Endodermal cell (in vitro differentiated cells): ENCODE measurements around the gene CRTC3. TPM values are rescaled to one million over a fixed set of nuclear protein-coding genes. Genes with fewer than 3 reads are reported as not detected.
A peak's percentile ranks its signal among the peaks of the same experiment; 100 is the strongest.
"Not testable (repeated sequence)": the region's sequence is repeated elsewhere in the genome, so short reads cannot be mapped to it uniquely, and the experiment has no call there.

ENCODE experiments used
- DNase-seq: peaks from one replicate; pipeline ENCODE4 v3.0.0-alpha.2; 2017
- H3K27ac ChIP-seq: 2 replicates; pipeline ENCODE4 v1.5.1; 2013; ENCODE audit warnings: mild to moderate bottlenecking, low read depth, low read length, moderate library complexity
- H3K27me3 ChIP-seq: 2 replicates; pipeline ENCODE4 v1.6.1; 2013; ENCODE audit warnings: mild to moderate bottlenecking, low read length, moderate library complexity; ENCODE audit not compliant: insufficient read depth, control insufficient read depth, poor library complexity, severe bottlenecking
- H3K36me3 ChIP-seq: 2 replicates; pipeline ENCODE4 v1.7.0; 2013; ENCODE audit warnings: mild to moderate bottlenecking, low read length, moderate library complexity; ENCODE audit not compliant: control insufficient read depth, insufficient read depth
- H3K4me1 ChIP-seq: one replicate; pipeline ENCODE4 v1.7.0; 2013; ENCODE audit warnings: low read length; ENCODE audit not compliant: control insufficient read depth, insufficient read depth
- H3K4me3 ChIP-seq: 2 replicates; pipeline ENCODE4 v1.5.1; 2013; ENCODE audit warnings: mild to moderate bottlenecking, low read length, moderate library complexity
- H3K9ac ChIP-seq: 2 replicates; pipeline ENCODE4 v1.6.1; 2013; ENCODE audit warnings: mild to moderate bottlenecking, low read length, moderate library complexity; ENCODE audit not compliant: poor library complexity, severe bottlenecking; ENCODE audit errors: extremely low read depth
- H3K9me3 ChIP-seq: 2 replicates; pipeline ENCODE4 v1.6.1; 2013; ENCODE audit warnings: mild to moderate bottlenecking, low read length, moderate library complexity; ENCODE audit not compliant: control insufficient read depth
- H3K27ac Mint-ChIP-seq: 2 replicates; pipeline ENCODE4 v1.8.0; 2020; ENCODE audit warnings: mixed read lengths
- H3K27me3 Mint-ChIP-seq: 2 replicates; pipeline ENCODE4 v1.8.0; 2021; ENCODE audit warnings: mild to moderate bottlenecking, mixed read lengths; ENCODE audit not compliant: insufficient read depth
- H3K36me3 Mint-ChIP-seq: 2 replicates; pipeline ENCODE4 v1.8.0; 2020; ENCODE audit warnings: low read depth, mixed read lengths
- H3K4me1 Mint-ChIP-seq: 2 replicates; pipeline ENCODE4 v1.8.0; 2020; ENCODE audit warnings: mixed read lengths
- H3K4me3 Mint-ChIP-seq: 2 replicates; pipeline ENCODE4 v1.8.0; 2020; ENCODE audit warnings: mild to moderate bottlenecking, moderate library complexity, mixed read lengths
- H3K9me3 Mint-ChIP-seq: 2 replicates; pipeline ENCODE4 v1.8.0; 2020; ENCODE audit warnings: mild to moderate bottlenecking, mixed read lengths
- CTCF ChIP-seq: fragments of 200-600 bp; sonication (generic); conservative IDR thresholded peaks from 2 replicates; pipeline ENCODE4 v1.5.0; 2021; ENCODE audit warnings: antibody characterized with exemption, mild to moderate bottlenecking
- WGBS, 2 experiments: methylation state at CpG; one replicate each; pipeline versions ENCODE4 v1.1.5 to v1.1.7; 2013; ENCODE audit warnings: missing lambda C conversion rate in 2 of 2, mixed read lengths in 1 of 2; ENCODE audit not compliant: insufficient coverage in 1 of 2, insufficient read length in 1 of 2; 5-methylcytosine and 5-hydroxymethylcytosine counted together
- total RNA-seq, 2 donors: library from RNA; stranded (reverse); fragmentation: NEBNext Ultra II Directional in 1 of 2; extraction: Animal tissue kit (Norgen Biotek cat#: 25700) in 1 of 2; gene quantifications; 2 replicates in 1 of 2; 3 replicates in 1 of 2; pipeline ENCODE4 v1.2.1, GENCODE V29; 2021

Gene CRTC3
- total RNA-seq, 2 donors from 2014 or later: 17.3 to 21.9 TPM

GRCh38 chr15:90512981-90513380 lies 16.7 kb upstream of the CRTC3 start:
- Histone ChIP-seq H3K27ac (no peak overlapping the region), H3K9me3 (peaks cover 32% of the 10 kb centered on the region), H3K36me3 (no peaks in the 10 kb centered on the region), H3K9ac (no peak overlapping the region), H3K27me3 (no peaks in the 10 kb centered on the region), H3K4me1 (no peaks in the 10 kb centered on the region), H3K4me3 (peak overlapping the region; percentile 47)
- Mint-ChIP-seq H3K4me1 (no peaks in the 10 kb centered on the region), H3K9me3 (peaks cover 34% of the 10 kb centered on the region), H3K36me3 (peaks cover 14% of the 10 kb centered on the region), H3K27ac (no peak overlapping the region), H3K27me3 (no peaks in the 10 kb centered on the region), H3K4me3 (no peak overlapping the region)
- 94% methylated on average over 3 of the region's 3 CpGs; no CpG with 5 or more reads in 1 of the 2 experiments for WGBS, 2 experiments
- no peak for DNase-seq
- TF ChIP-seq CTCF: no peak

GRCh38 chr15:90513448-90513847 lies 16.3 kb upstream of the CRTC3 start:
- no peak for TF ChIP-seq CTCF
- Mint-ChIP-seq H3K36me3 (peaks cover 14% of the 10 kb centered on the region), H3K9me3 (peaks cover 34% of the 10 kb centered on the region), H3K27me3 (no peaks in the 10 kb centered on the region), H3K27ac (no peak overlapping the region), H3K4me3 (no peak overlapping the region), H3K4me1 (no peaks in the 10 kb centered on the region)
- Histone ChIP-seq H3K4me1 (no peaks in the 10 kb centered on the region), H3K36me3 (no peaks in the 10 kb centered on the region), H3K9ac (no peak overlapping the region), H3K4me3 (peak overlapping the region; percentile 47), H3K9me3 (peaks cover 32% of the 10 kb centered on the region), H3K27me3 (no peaks in the 10 kb centered on the region), H3K27ac (no peak overlapping the region)
- 83 to 100% methylated on average over 2 of the region's 2 CpGs for WGBS, 2 experiments
- DNase-seq: no peak

GRCh38 chr15:90513893-90514292 lies 15.8 kb upstream of the CRTC3 start:
- not testable (repeated sequence) for H3K4me1 ChIP-seq, H3K27me3 ChIP-seq, H3K27ac Mint-ChIP-seq, H3K27ac ChIP-seq, H3K4me3 ChIP-seq, H3K9ac ChIP-seq, H3K4me1 Mint-ChIP-seq, H3K36me3 ChIP-seq, DNase-seq, H3K27me3 Mint-ChIP-seq, H3K4me3 Mint-ChIP-seq
- peaks cover 32% of the 10 kb centered on the region for H3K9me3 ChIP-seq
- 50% methylated on average over 2 of the region's 2 CpGs; no CpG with 5 or more reads in 1 of the 2 experiments for WGBS, 2 experiments
- peaks cover 14% of the 10 kb centered on the region for H3K36me3 Mint-ChIP-seq
- peaks cover 34% of the 10 kb centered on the region for H3K9me3 Mint-ChIP-seq

- no peak overlapping the region for H3K9ac ChIP-seq
- no peaks in the 10 kb centered on the region for H3K36me3 ChIP-seq
- H3K27me3 ChIP-seq: no peaks in the 10 kb centered on the region
- WGBS, 2 experiments: 94% methylated on average over 1 of the region's 1 CpG; no CpG with 5 or more reads in 1 of the 2 experiments
- no peaks in the 10 kb centered on the region for H3K4me1 ChIP-seq
- no peak overlapping the region for H3K4me3 Mint-ChIP-seq
- H3K9me3 Mint-ChIP-seq: no peaks in the 10 kb centered on the region
- H3K36me3 Mint-ChIP-seq: no peaks in the 10 kb centered on the region
- TF ChIP-seq CTCF: no peak
- H3K27me3 Mint-ChIP-seq: peaks cover 1% of the 10 kb centered on the region
- H3K27ac ChIP-seq: no peak overlapping the region
- no peak overlapping the region for H3K4me3 ChIP-seq
- DNase-seq: no peak
- no peak overlapping the region for H3K27ac Mint-ChIP-seq
- no peaks in the 10 kb centered on the region for H3K4me1 Mint-ChIP-seq
- H3K9me3 ChIP-seq: peaks cover 2% of the 10 kb centered on the region
Observed at GRCh38 chr15:90519688-90520087, 10.0 kb upstream of the CRTC3 start.
